ENCODE data around the gene SF1. TPM values are rescaled to one million over a fixed set of nuclear protein-coding genes. Genes with fewer than 3 reads are reported as not detected.

Gene SF1
- total and polyA plus RNA-seq, 2 of the 4 experiments (the other 2 are of a cell fraction): 56.8 to 88.0 TPM

- Histone ChIP-seq H4K91ac (ENCODE audit: insufficient read depth, low read depth, low read length) (no peak overlapping the region), H3K4me2 (ENCODE audit: low read depth, low read length) (no peak overlapping the region), H3K36me3 (ENCODE audit: control insufficient read depth, insufficient read depth, low read length) (no peaks in the 10 kb centered on the region), H3K9me1 (ENCODE audit: insufficient read depth, low read length) (no peaks in the 10 kb centered on the region), H2AK9ac (replicated peaks; ENCODE audit: low read depth, low read length, poor library complexity) (no peak overlapping the region), H3K4me1 (ENCODE audit: control insufficient read depth, insufficient read depth, low read length) (no peaks in the 10 kb centered on the region), H4K5ac (ENCODE audit: low read depth, low read length) (no peak overlapping the region), H2BK15ac (ENCODE audit: low read depth, low read length) (no peak overlapping the region), H3K23ac (ENCODE audit: low read depth, low read length) (no peak overlapping the region), H2AFZ (replicated peaks; ENCODE audit: low read length, poor library complexity) (no peak overlapping the region), H3K79me1 (ENCODE audit: low read depth in 1 of 2, low read length in 2 of 2) (no peaks in the 10 kb centered on the region), H3K27ac (ENCODE audit: insufficient read depth, low read length) (no peak overlapping the region), H3K14ac (replicated peaks; ENCODE audit: low read depth, low read length) (no peak overlapping the region), H3K9ac (ENCODE audit: low read depth, low read length) (no peak overlapping the region), H3K4me3 (ENCODE audit: insufficient read depth, low read depth, low read length) (no peak overlapping the region), H4K20me1 (ENCODE audit: insufficient read depth, low read length) (no peaks in the 10 kb centered on the region), H3K4ac (ENCODE audit: low read depth, low read length) (no peak overlapping the region), H2BK20ac (ENCODE audit: low read depth, low read length) (no peak overlapping the region), H2BK5ac (ENCODE audit: low read depth, low read length, poor library complexity, severe bottlenecking) (no peak overlapping the region), H3K27me3 (ENCODE audit: control insufficient read depth, insufficient read depth, low read length) (peaks cover 64% of the 10 kb centered on the region), H2AK5ac (ENCODE audit: low read depth, low read length) (no peak overlapping the region), H3K18ac (ENCODE audit: low read depth, low read length) (no peak overlapping the region), H2BK120ac (ENCODE audit: low read depth, low read length) (no peak overlapping the region), H3K56ac (ENCODE audit: extremely low read depth, insufficient read depth, low read length) (no peak overlapping the region), H3K9me3 (ENCODE audit: control insufficient read depth, insufficient read depth, low read length) (no peaks in the 10 kb centered on the region), H4K8ac (ENCODE audit: low read depth in 2 of 2, low read length in 2 of 2) (no peak overlapping the region)
- BruUV-seq (replicated peaks): no TSS peak
- ATAC-seq (ENCODE audit: low read depth) (no peak), DNase-seq (no peak)
- intact Hi-C loops (cut with micrococcal nuclease) (no loop called here), dilution Hi-C loops (cut with HindIII; ENCODE audit: low sequenced_read_pairs, unreplicated experiment) (no loop called here), in situ Hi-C loops (cut with MboI; ENCODE audit: low sequenced_read_pairs) (no loop called here)
- CTCF ChIA-PET: interaction anchor here (1.2 kb wide), 1 partner anchor 47 kb away, joined by 3 read pairs; no protein-coding TSS in a partner anchor
- TF ChIP-seq CHD1 (IDR thresholded peaks at IDR 0.05; ENCODE audit: low read depth, low read length): no peak
- no peak for TF ChIP-seq MAFK (IDR thresholded peaks at IDR 0.05; ENCODE audit: low read depth, low read length)
- no peak for TF ChIP-seq SMC3 (IDR thresholded peaks at IDR 0.05; ENCODE audit: low read depth, low read length)
- TF ChIP-seq NFE2L2 (IDR thresholded peaks at IDR 0.05; ENCODE audit: low read depth, low read length): no peak
- TF ChIP-seq BHLHE40 (IDR thresholded peaks at IDR 0.05; ENCODE audit: low read depth, low read length): no peak
- TF ChIP-seq CTCF (conservative IDR thresholded peaks at IDR 0.05; ENCODE audit: low read depth, low read length): no peak
- TF ChIP-seq RAD21 (IDR thresholded peaks at IDR 0.05; ENCODE audit: low read length): no peak
- TF ChIP-seq USF2 (IDR thresholded peaks at IDR 0.05; ENCODE audit: low read depth, low read length): no peak
- TF ChIP-seq CEBPB (IDR thresholded peaks at IDR 0.05; ENCODE audit: low read depth, low read length): no peak
- no peak for TF ChIP-seq RCOR1 (IDR thresholded peaks at IDR 0.05; ENCODE audit: insufficient replicate concordance, low read length)
- TF ChIP-seq FOS (IDR thresholded peaks at IDR 0.05; ENCODE audit: low read depth, low read length): no peak
- TF ChIP-seq MAZ (IDR thresholded peaks at IDR 0.05; ENCODE audit: borderline replicate concordance, low read depth, low read length): no peak
- TF ChIP-seq RFX5 (IDR thresholded peaks at IDR 0.05; ENCODE audit: low read depth, low read length): no peak
- TF ChIP-seq MXI1 (IDR thresholded peaks at IDR 0.05; ENCODE audit: borderline replicate concordance, low read depth, low read length): no peak
- no peak for TF ChIP-seq POLR2A (IDR thresholded peaks at IDR 0.05; ENCODE audit: low read depth, low read length)
- 50% methylated on average over 1 of the region's 9 CpGs; no CpG with 5 or more reads in 1 of the 2 experiments for WGBS, 2 experiments (ENCODE audit: extremely low coverage in 2 of 2, insufficient read length in 1 of 2)
- POLR2A ChIA-PET (ENCODE audit: unreplicated experiment): no interaction called here
These were observed 42.5 kb downstream of the SF1 start for GRCh38 chr11:64735725-64736259.
